HTERT RPE-1 (cell line): ENCODE measurements around the gene ADD3.

ENCODE experiments used
- in situ Hi-C: fragments of 300-500 bp; cut with MboI; formaldehyde crosslinking; loops from 4 replicates; pipeline ENCODE4 v1.14.3; 2020; ENCODE audit warnings: low sequenced_read_pairs

The ADD3 gene

GRCh38 chr10:110065269-110065668 is 57.5 kb downstream of the ADD3 start:
- in situ Hi-C loops = no loop called here

DNA sequence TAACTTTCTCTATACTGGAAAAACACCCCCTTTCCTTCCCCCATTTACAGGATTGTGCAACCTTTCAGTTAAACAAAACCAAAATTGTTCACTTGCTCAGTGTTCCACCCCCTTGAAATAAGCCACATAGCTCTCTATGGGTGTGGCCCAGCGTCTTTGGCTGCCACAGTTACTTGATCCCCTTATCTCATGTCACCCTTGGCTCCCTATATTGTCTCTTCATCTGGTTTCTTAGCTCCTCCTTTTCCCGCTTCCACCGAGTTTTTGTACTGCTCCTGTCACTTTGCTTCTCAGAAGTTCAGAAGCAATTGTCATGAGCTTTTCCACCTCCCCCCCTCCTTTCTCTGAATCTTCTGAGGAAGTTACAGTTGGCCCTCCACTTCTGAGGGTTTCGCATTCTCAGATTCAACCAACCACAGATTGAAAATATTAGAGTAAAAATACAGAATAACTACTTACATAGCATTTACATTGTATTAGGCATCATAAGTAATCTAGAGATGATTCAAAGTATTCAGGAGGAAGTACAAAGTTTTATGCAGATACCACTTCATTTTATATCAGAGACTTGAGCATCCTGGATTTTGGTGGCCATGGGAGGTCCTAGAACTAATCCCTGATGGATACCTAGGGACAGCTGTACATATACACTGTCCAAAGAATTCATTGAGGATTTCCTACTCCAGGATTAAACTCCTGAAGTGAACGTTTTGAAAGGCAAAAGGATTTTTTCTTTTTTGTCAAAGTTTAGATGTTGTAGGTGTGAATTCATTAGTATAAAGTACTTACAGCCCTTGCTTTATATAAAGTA is 60.4 kb downstream of the ADD3 start:
- in situ Hi-C loops = no loop called here

DNA sequence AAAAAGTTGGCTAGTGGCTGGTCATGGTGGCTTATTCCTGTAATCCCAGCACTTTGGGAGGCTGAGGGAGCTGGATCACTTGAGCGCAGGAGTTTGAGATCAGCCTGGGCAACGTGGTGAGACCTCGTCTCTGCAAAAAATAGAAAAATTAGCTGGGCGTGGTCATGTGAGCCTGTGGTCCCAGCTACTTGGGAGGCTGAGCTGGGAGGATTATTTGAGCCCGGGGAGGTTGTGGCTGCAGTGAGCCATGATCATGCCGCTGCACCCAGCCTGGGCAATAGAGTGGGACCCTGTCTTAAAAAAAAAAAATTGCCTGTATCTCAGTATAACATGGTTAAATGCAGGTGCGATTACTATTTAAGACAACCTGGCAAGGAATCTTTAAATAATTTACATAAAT is 61.0 kb downstream of the ADD3 start:
- in situ Hi-C loops = no loop called here

DNA sequence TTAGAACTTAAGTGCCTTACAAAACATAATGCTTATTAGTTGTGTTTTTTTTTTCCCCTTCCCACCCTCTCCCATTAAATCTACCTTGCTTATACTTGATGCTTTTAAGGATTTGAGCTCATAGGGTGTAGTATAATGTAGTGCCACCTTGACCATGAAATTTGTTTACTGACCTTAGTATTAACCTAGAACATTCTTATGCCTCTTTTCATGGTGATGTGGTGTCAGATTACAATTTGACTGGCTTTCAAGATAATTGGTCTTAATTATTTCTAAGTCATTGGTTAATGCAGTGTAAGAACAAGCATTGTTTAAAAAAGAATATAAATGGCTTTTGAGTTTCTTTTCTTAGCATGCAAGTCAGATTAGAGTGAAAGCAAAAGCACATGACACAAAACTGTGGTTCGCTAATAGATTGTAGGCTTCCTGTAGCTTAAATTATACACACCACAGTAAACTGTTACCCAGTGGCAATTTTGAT is 61.8 kb downstream of the ADD3 start:
- in situ Hi-C loops = no loop called here

DNA sequence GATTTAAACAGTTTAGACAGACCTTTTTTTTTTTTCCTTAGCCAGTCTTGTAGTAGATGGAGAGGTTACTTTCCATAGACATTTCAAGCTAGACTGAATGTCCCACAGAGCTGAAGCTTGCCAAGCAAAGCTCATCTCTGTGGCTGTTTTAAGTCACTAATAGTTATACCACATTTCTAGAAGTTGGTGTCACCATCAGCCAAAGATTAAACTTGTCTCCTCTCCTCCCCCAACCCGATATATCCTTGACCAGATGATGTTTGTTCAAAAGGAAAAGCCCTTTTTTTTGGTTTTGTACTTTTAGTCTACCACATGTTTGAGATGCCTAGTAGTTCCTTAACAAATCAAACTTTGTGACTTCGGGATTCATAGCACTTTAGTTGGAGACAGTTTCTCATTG is 66.1 kb downstream of the ADD3 start:
- in situ Hi-C loops = no loop called here

DNA sequence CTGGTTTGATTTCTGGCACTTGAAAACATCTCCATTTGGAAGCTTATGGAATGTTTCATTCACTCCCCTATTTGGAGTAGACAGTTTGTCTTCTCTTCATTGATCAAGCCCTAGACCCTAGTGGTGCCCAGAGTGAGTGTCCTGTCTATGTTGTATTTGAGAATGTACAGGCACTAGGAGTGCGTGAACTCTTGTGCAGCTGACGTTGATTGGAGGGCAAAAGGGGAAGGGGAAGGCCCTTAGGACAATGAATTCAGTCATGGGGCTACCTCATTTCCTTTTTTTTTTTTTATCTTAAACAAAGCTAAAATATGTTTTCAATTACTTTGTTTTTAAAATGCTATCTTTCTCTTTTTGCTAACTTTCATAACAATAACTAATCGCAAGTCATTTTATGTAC is 66.5 kb downstream of the ADD3 start:
- in situ Hi-C loops = no loop called here

- in situ Hi-C loops = no loop called here
Observed at GRCh38 chr10:110074758-110075671, 67.2 kb downstream of the ADD3 start.

- in situ Hi-C loops = no loop called here
Observed at GRCh38 chr10:110075686-110076085, 67.9 kb downstream of the ADD3 start.

DNA sequence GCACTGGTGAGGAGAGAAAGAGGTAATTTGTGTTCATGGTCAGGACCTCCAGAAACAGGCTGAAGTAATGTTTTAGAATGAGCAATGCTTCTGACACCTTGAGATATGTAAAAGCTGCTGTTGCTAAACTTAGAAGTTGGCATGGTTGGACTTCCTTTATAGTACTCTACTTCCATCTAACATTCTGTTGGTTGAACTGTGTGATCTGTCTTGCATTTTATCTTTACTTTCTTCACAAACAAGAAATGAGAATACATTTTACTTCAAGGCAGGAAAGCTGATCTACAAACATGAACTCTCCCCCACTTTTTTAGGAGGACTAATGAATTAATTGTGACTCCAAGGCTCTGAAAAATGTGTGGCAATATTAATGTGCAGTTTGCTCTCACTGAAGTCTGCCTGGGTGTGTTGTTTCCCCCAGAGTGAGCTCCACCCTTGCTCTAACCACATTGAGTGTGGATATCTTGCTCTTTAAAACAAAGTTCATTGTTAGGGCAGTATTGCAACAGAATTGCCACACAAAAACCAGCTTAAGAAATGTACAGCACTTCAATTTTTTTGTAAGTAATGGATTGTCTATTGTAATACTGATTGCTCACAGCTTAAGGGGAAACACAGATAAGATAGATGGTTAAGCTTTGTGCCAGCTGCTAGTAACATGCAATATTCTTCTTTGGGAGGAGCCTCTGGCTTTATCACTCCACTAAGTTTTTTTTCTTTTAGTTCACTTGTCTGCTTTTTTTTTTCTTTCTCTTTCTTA is 69.0 kb downstream of the ADD3 start:
- in situ Hi-C loops = no loop called here

DNA sequence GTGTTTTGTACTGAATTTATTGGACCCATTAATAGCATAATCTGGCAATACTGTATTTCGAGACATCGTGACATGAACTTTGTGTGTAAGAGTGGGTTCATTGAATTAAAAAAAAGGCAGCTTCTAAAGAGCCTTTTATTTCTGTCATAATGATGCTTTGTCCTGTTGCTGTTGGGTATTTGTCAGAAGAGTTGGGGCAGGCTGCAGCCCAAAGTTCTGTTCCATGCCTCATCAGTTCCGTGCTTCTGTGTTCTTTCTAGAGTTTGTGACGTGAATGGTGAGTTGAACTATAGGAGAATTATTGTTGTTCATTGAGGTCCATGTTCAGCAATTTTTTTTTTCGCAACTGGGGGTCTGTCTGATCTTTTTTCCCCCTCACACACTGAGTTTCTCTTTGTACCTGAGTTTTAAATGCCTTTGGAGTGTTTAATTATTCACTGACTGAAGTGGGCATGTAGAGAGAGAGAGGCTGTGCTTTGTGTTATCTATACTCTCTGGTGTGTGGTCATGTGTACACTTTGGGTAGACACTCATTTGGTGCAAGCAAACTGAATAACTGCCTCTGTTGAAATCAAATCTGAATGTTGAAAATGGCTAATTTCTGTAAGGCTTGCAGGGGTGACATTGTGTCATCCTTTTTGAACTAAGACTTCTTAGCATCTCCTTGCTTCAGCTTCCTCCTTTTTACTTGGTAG is 69.8 kb downstream of the ADD3 start:
- in situ Hi-C loops = no loop called here

GRCh38 chr10:110078317-110078716 is 70.5 kb downstream of the ADD3 start:
- in situ Hi-C loops = no loop called here

DNA sequence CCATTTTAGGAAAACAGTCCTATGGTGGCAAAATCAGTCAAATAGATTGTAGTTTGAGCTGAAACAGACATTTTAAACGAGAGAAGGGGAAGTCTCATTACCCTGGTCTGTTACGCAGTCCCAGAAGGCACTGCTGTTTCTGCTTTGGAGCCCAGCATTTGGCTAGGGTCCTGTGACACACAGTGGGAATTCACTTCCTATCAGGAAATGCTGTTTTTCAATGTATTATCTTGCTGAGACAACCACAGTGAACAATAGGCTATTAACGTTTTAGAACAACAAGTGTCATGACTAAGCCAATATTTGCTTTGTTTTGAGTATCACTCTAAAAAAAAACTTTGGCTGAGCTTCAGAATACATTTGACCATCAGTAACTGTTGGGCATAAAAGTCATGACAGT is 74.1 kb downstream of the ADD3 start:
- in situ Hi-C loops = no loop called here

DNA sequence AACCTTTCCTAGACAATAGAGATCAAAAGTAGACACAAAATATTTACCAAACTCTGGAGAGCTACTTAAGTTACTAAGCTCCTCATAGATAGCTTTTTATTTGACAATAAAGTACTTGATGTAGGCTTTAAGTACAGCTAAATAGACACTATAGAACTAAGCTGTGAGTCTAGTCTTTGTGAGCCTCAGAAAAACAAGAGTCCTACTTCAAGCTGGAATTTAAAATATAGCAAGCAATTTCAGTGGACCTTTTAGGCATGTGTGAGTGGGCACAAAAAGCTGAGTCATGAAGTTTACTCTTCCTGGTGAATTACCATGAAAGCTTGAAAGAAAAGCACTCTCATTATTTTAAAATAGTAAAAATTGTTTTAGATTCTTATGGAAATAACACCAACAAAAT is 76.1 kb downstream of the ADD3 start:
- in situ Hi-C loops = no loop called here

DNA sequence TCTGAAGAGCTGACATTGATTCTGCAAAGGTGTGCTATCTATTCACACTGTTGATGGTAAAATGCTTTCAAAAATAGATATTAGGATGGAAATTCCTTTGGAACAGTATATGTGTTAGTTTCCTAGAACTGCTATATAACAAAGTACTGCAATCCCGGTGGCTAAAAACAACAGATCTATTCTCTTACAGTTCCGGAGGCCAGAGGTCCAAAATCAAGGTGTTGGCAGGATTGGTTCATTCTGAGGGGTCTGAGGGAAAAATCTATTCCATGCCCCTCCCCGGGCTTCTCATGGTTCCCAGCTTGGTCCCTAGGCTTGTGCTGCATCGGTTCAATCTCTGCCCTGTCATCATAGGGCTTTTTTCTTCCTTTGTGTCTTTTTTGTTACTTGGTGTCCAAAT is 79.9 kb downstream of the ADD3 start:
- in situ Hi-C loops = no loop called here

DNA sequence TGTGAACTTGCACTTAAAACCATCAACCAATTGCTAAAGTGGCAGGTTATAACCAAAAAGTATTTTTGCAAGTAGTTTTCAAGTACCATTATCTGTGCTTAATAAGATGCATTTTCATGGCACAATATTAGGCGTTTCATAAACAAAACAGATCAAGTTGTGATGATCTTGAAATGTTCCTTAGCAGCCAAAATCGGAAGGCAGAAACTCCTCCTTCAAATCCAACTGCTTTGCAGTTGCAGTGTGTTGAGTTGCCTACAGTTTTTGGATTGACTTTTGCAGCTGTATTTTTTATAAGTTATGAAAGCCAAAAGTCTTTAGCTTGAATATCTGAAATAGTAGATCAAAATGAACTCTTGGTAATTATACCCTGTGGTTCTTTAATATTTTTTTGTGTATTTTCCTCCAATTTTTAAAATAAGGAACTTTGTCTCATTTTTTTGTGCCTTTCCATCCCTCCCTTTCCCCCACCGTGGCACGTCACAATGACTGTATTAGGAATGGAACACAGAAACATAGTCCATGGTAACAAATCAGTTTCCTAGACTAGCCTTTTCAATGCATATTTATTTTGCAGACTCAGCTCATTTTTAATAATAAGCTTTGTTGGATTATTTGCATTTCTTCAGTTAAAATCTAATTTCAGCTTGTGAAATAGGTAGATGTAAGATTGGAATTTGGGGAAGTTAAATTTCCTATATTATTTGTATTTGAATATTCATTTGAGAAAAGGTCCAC is 80.8 kb downstream of the ADD3 start:
- in situ Hi-C loops = no loop called here

DNA sequence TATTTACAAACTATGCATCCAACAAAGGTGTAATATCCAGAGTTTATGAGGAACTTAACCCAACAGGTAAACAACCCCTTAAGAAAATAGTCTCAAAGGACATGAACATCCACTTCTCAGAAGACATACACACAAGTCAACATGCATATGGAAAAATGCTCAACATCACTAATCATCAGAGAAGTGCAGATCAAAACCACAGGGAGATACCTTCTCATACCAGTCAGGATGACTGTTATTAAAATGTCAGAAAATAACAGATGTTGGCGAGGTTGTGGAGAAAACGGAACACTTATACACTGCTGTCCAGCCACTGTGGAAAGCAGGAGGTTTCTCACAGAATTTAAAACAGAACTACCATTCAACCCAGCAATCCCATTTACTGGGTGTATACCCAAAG is 84.0 kb downstream of the ADD3 start:
- in situ Hi-C loops = no loop called here

GRCh38 chr10:110093722-110094121 is 85.9 kb downstream of the ADD3 start:
- in situ Hi-C loops = no loop called here

GRCh38 chr10:110094786-110095185 is 87.0 kb downstream of the ADD3 start:
- in situ Hi-C loops = no loop called here

- in situ Hi-C loops = no loop called here
Observed at GRCh38 chr10:110101464-110102144, 93.8 kb downstream of the ADD3 start.
